Activated CD4-positive, alpha-beta T cell treated with anti-CD3 and anti-CD28 coated beads, Interleukin-2, amount 10 ng/mL, durations not matched to agents 7 days and 5 days (primary cell): Measurements from ENCODE around the gene SNRPE. TPM values are rescaled to one million over a fixed set of nuclear protein-coding genes. Genes with fewer than 3 reads are reported as not detected.

Source experiments
- total RNA-seq, 2 experiments: library from RNA; stranded (reverse); gene quantifications; one replicate each; pipeline ENCODE4 v1.2.3, GENCODE V29; 2021

Gene SNRPE
- total RNA-seq, 2 experiments from 2014 or later = 153 to 187 TPM

Other genes with a start within 250 kb of the SNRPE start
- gene ATP2B4, start 234.8 kb upstream of the SNRPE start, total RNA-seq = 10 to 100 TPM; 77.8 to 82.4 TPM
- gene LAX1, start 96.4 kb upstream of the SNRPE start, total RNA-seq = 10 to 100 TPM; 18.9 to 20.5 TPM
- gene ZBED6, start 66.0 kb upstream of the SNRPE start, total RNA-seq = 10 to 100 TPM; 18.9 to 19.4 TPM
- 10 to 100 TPM; 83.6 to 97.8 TPM for gene ZC3H11A, start 66.0 kb upstream of the SNRPE start, total RNA-seq
- 1 to 10 TPM in 1 of 2 experiments, under 1 TPM in 1; 0.60 to 1.3 TPM for gene SOX13, start 211.5 kb downstream of the SNRPE start, total RNA-seq